Stomach (tissue), 4 donors: ENCODE measurements around the gene WDR27.

ENCODE experiments used
- CTCF ChIP-seq, 7 experiments: fragments of 450-650 bp in 4 of 7; fragments of 200-600 bp in 3 of 7; sonication (generic) in 3 of 7; IDR thresholded peaks; one replicate each; pipeline ENCODE4 v1.5.1; 2016 to 2019; ENCODE audit warnings: antibody characterized with exemption in 7 of 7, control low read depth in 2 of 7, mild to moderate bottlenecking in 1 of 7
- EP300 ChIP-seq: sonication (generic); formaldehyde crosslinking; IDR thresholded peaks from one replicate; pipeline ENCODE4 v1.6.1; 2017; ENCODE audit warnings: antibody characterized with exemption
- POLR2A ChIP-seq, 4 donors: fragments of 450-650 bp; IDR thresholded peaks; one replicate each; pipeline ENCODE4 v1.6.1; 2016; ENCODE audit warnings: antibody characterized with exemption in 4 of 4, control low read depth in 2 of 4, mild to moderate bottlenecking in 1 of 4, moderate library complexity in 1 of 4
- POLR2AphosphoS5 ChIP-seq, 3 donors: sonication (generic); formaldehyde crosslinking; IDR thresholded peaks; one replicate each; pipeline ENCODE4 v1.6.1; 2016; ENCODE audit warnings: antibody characterized with exemption in 3 of 3

GRCh38 chr6:169472786-169473416 lies 228.9 kb downstream of the WDR27 start:
- TF ChIP-seq CTCF (IDR thresholded peaks at IDR 0.05) (no peak), EP300 (no peak), POLR2AphosphoS5 (IDR thresholded peaks at IDR 0.05) (no peak), POLR2A (IDR thresholded peaks at IDR 0.05) (no peak)
